Testis (tissue), 3 donors: Measurements from ENCODE around the gene TNFRSF14. TPM values are rescaled to one million over a fixed set of nuclear protein-coding genes. Genes with fewer than 3 reads are reported as not detected.

Experiments used
- DNase-seq: peaks from one replicate; pipeline ENCODE4 v3.0.0-alpha.2; 2019
- H3K27ac ChIP-seq, 2 donors: fragments of 200-600 bp; sonication (generic); one replicate each; pipeline ENCODE4 v1.5.1; 2019
- H3K27me3 ChIP-seq: fragments of 200-600 bp; sonication (generic); one replicate; pipeline ENCODE4 v1.5.1; 2019
- H3K36me3 ChIP-seq: fragments of 200-600 bp; sonication (generic); one replicate; pipeline ENCODE4 v1.5.1; 2017; ENCODE audit warnings: low read depth; ENCODE audit errors: missing control alignments
- H3K4me1 ChIP-seq: fragments of 200-600 bp; sonication (generic); one replicate; pipeline ENCODE4 v1.5.1; 2019
- H3K4me3 ChIP-seq, 2 donors: fragments of 200-600 bp; sonication (generic); one replicate each; pipeline ENCODE4 v1.5.1; 2017 to 2019
- H3K9me3 ChIP-seq: fragments of 200-600 bp; sonication (generic); one replicate; pipeline ENCODE4 v1.5.1; 2017
- POLR2A ChIP-seq: fragments of 450-650 bp; IDR thresholded peaks from one replicate; pipeline ENCODE4 v1.6.1; 2017; ENCODE audit warnings: antibody characterized with exemption, mild to moderate bottlenecking, moderate library complexity
- WGBS, 2 donors: methylation state at CpG; one replicate each; pipeline ENCODE4 v1.1.5; 2018; 5-methylcytosine and 5-hydroxymethylcytosine counted together
- intact Hi-C: fragments of 100-400 bp; cut with DNase I; formaldehyde crosslinking; loops from one replicate; pipeline ENCODE4 v1.15.1; 2023; ENCODE audit warnings: low total_unique reads
- polyA plus RNA-seq: library from polyadenylated mRNA; stranded (reverse); fragments of 350-450 nt; fragmentation: Illumina TruSeq; extraction: RNeasy Lipid Tissue Mini Kit (QIAGEN cat#74804); gene quantifications from one replicate; pipeline ENCODE4 v1.2.3, GENCODE V29; 2014; ENCODE audit warnings: low read depth, low replicate concordance; ENCODE audit not compliant: insufficient read depth
- total RNA-seq, 2 donors: library from RNA; depleted of rRNA; stranded (reverse); fragments of >200 nt; gene quantifications; one replicate each; pipeline ENCODE4 v1.2.3, GENCODE V29; 2016
- TF ChIP-seq, protein P1 (sequence below), 3 experiments: fragments of 450-650 bp in 2 of 3; fragments of 200-600 bp in 1 of 3; sonication (generic) in 1 of 3; IDR thresholded peaks; one replicate each; pipeline ENCODE4 v1.5.1; 2016 to 2019; ENCODE audit warnings: antibody characterized with exemption in 3 of 3, mild to moderate bottlenecking in 2 of 3, moderate library complexity in 1 of 3

TNFRSF14 gene
- total and polyA plus RNA-seq, 3 donors from 2014 or later = 26.0 to 45.1 (median 39.0) TPM

DNA sequence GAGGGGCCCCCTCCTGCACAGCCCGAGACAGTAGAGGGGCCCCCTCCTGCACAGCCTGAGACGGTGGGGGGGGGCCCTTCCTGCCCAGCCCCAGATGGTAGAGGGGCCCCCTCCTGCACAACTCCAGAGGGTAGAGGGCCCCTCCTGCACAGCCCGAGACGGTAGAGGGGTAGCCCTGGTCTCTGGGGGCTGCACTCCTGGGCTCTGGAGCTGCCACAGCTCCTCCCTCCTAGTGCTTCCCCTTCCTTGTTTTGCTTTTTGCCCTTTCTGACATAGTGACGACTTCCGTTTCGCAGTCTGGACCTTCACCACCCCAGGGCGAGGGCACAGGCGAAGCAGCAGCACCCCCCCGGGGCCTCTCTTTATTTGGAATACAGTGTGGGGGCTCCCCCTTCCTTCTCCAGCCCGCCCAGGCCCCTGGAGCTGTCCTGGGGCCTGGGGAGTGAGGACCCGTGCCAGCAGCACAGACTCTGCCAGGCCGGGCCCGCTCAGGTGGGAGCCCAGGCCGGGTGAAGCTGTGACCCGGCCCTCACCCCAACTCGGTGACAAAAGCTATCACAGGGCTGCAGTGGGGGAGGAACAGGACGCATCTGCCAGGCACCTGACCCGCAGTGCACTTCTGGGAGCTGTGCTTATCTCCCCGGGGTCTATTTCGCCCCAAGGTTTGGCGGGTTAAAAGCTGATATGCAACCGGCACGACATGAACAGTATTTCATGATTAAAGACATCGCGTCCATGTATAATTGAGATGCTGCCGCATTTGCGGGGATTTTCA lies 29.3 kb downstream of the TNFRSF14 start:
- H3K36me3 ChIP-seq = no peaks in the 10 kb centered on the region
- intact Hi-C loops = no loop called here
- peak overlapping the region; percentile 86 to 92 for H3K4me3 ChIP-seq
- TF ChIP-seq, protein P1, sequence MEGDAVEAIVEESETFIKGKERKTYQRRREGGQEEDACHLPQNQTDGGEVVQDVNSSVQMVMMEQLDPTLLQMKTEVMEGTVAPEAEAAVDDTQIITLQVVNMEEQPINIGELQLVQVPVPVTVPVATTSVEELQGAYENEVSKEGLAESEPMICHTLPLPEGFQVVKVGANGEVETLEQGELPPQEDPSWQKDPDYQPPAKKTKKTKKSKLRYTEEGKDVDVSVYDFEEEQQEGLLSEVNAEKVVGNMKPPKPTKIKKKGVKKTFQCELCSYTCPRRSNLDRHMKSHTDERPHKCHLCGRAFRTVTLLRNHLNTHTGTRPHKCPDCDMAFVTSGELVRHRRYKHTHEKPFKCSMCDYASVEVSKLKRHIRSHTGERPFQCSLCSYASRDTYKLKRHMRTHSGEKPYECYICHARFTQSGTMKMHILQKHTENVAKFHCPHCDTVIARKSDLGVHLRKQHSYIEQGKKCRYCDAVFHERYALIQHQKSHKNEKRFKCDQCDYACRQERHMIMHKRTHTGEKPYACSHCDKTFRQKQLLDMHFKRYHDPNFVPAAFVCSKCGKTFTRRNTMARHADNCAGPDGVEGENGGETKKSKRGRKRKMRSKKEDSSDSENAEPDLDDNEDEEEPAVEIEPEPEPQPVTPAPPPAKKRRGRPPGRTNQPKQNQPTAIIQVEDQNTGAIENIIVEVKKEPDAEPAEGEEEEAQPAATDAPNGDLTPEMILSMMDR (IDR thresholded peaks at IDR 0.05) = no peak
- no peak for TF ChIP-seq POLR2A
- H3K27ac ChIP-seq = peak overlapping the region; percentile 97
- WGBS, 2 donors = 0 to 2% methylated on average over 19 to 28 of the region's 28 CpGs
- peaks cover 14% of the 10 kb centered on the region for H3K4me1 ChIP-seq
- peak; percentile 74 for DNase-seq
- no peaks in the 10 kb centered on the region for H3K9me3 ChIP-seq
- H3K27me3 ChIP-seq = no peaks in the 10 kb centered on the region

DNA sequence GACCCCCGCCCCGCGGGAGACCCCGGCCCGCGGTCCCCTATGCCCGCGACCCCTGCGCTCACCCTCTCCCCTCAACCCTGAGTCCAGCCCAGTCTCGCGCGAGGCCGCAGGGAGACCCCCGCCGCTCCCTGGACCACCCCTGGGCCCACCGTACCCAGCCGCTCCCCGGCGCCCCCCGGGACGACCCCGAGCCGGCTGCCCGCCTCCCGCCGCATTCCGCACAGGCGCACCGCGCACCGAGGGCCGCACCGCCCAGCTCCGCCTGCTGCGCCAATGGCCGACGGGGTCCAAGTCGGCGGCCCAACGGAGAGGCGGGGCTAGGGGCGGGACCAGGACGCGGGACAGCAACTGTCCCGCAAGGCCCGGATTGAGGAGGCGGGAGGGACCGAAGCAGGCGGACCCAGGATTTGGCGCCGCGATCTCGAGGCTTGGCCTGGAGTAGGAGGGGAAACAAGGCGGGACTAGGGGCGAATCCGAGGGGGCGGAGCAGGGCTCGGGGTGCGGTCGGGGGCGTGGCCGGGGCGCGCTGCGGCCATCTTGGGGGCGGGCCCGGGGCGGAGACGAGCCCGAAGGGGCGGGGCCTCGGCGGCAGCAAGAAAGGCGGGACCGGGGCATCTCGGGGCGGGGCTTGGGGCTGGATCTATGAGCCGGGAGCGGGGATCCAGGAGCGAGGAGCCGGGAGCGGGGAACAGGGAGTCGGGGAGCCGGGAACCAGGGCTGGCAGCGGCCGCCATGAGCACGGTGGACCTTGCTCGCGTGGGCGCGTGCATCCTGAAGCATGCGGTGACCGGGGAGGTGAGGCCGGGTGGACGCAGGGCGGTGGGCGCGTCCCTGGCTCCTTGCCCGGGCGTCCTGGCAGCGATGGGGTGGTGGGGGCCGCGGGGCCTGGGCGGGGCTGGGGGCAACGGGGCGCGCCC lies 30.2 kb downstream of the TNFRSF14 start, which contains the start of gene PRXL2B:
Gene PRXL2B, plus strand, starts transcription at position 624 of the 917 bp plus-strand sequence. Its CDS starts 109 bp downstream, at position 733.
- 1 to 3% methylated on average over 39 to 95 of the region's 107 CpGs for WGBS, 2 donors
- no peaks in the 10 kb centered on the region for H3K9me3 ChIP-seq
- TF ChIP-seq, protein P1 (IDR thresholded peaks at IDR 0.05) = peak in 1 of 3 experiments; percentile 13
- TF ChIP-seq POLR2A = peak; percentile 84
- peak; percentile 99 for DNase-seq
- H3K4me3 ChIP-seq = peak within 1 kb of the TSS; percentile 86 to 92
- H3K27me3 ChIP-seq = no peaks in the 10 kb centered on the region
- H3K36me3 ChIP-seq = no peaks in the 10 kb centered on the region
- H3K27ac ChIP-seq = peak within 1 kb of the TSS; percentile 97
- peaks cover 14% of the 10 kb centered on the region for H3K4me1 ChIP-seq
- intact Hi-C loops = no loop called here

DNA sequence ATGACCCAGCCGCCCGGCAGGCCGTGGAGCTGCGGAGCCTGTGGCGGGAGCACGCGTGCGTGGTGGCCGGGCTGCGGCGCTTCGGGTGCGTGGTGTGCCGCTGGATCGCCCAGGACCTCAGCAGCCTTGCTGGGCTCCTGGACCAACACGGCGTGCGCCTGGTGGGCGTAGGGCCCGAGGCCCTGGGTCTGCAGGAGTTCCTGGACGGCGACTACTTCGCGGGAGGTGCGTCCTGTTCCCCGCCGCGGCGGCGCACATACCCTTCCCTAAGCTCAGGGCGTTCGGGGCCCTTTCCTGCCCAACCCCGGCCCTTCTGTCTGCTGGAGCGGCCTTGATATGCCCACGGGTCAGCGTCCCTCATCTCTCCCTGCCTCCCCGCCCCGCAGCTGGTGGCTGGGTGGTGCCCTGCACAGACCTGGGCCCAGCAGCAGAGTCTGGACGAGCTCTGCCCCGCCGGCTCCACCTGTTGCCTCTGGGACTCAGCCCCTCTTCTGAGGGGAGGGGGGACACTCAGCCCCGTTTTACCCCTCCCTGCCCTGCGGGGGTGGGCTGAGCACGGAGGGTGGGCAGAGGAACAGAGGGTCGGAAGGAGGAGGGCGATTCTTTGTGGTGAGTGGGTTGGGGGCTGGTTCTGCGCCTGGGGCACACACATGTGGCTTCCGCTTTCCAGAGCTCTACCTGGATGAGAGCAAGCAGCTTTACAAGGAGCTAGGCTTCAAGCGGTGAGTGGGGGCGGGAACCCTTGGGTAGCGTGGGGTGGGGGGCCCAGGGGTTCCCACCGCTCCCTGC lies 31.1 kb downstream of the TNFRSF14 start:
- 21 to 26% methylated on average over 10 to 28 of the region's 52 CpGs for WGBS, 2 donors
- Histone ChIP-seq H3K9me3 (no peaks in the 10 kb centered on the region), H3K4me1 (peaks cover 14% of the 10 kb centered on the region), H3K36me3 (no peaks in the 10 kb centered on the region), H3K4me3 (peak overlapping the region; percentile 86 to 92), H3K27ac (peak overlapping the region in 1 of 2 donors; percentile 97), H3K27me3 (no peaks in the 10 kb centered on the region)
- DNase-seq = no peak
- TF ChIP-seq, protein P1 (IDR thresholded peaks at IDR 0.05) = no peak
- TF ChIP-seq POLR2A = no peak
- intact Hi-C loops = no loop called here

DNA sequence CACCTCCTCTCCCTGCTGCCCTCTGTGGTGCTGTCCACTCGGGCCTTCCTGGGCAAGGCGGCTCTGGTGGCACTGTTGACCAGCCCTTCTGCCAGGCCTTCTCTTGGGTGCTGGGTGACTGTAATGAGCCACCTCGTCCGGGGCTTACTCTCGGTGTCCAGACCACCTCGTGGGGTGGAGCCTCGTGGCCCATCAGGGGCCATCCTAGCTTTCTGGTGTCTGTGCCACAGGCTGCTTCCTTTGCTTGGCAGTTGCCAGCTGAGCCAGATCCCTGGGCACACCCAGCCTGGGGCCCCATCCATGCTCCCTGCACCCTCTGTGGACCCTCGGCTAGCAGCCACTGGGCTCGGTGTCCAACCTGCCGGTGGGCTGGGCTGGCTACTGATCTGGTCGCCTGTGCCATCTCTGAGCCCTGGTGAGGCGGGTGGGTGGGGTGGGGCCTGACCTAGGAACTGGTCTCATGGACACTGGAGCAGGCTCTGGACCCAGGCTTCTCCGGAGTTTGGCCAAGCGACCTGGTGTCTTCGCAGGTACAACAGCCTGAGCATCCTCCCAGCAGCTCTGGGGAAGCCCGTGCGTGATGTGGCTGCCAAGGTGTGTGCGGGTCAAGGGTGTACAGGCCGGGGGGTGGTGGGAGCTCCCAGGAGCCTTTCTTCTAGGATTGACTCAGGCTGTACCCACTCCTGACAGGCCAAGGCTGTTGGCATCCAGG lies 31.8 kb downstream of the TNFRSF14 start:
- Histone ChIP-seq H3K4me3 (no peak overlapping the region), H3K4me1 (peaks cover 14% of the 10 kb centered on the region), H3K36me3 (no peaks in the 10 kb centered on the region), H3K27me3 (no peaks in the 10 kb centered on the region), H3K9me3 (no peaks in the 10 kb centered on the region), H3K27ac (no peak overlapping the region)
- WGBS, 2 donors = 67 to 87% methylated on average over 1 to 19 of the region's 19 CpGs
- intact Hi-C loops = no loop called here
- TF ChIP-seq, protein P1 (IDR thresholded peaks at IDR 0.05) = no peak
- TF ChIP-seq POLR2A = no peak
- DNase-seq = no peak
